OCI-LY3 (cell line): ENCODE results near the gene MIGA2.

ENCODE experiments used
- CTCF ChIP-seq: fragments of 200-600, 300-600 bp; sonication (generic); IDR thresholded peaks from 2 replicates; pipeline ENCODE4 v1.5.1; 2014; ENCODE audit warnings: antibody characterized with exemption, low read length, low read depth
- EZH2phosphoT487 ChIP-seq: fragments of 200-600 bp; shearing (Covaris generic); IDR thresholded peaks from 2 replicates; pipeline ENCODE4 v1.6.1; 2018; ENCODE audit warnings: antibody characterized with exemption, mixed run types, low read depth

DNA sequence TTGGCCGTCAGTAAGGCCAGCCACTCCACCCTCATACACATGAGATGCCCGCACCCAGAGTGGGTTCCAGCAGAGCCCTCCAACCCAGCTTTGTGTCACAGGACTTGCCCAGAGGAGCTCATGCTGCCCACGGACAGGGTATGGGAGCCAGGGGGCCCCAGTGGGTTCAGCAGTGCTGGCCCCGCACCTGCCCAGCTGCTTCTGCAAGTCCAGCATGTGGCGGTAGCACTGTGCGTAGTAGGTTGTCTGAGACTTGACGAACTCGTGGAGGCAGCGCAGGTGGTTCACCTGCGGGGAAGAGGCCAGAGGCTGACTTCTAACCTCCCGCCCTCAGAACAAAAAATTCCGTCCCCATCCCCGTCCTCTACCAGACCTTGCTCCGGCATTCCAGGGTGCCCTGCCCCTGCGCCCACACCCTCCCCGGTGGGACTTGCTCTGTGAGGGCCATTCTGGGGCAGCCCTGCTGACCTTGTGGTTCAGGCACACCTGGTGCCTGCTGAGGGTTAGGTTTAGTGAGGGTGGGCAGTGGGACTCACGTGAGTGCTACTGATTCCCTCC is 26.8 kb upstream of the MIGA2 start:
- TF ChIP-seq CTCF (no peak), EZH2phosphoT487 (no peak)
